H1 (cell line): ENCODE data around the gene WDR54.

Experiments used
- EZH2 ChIP-seq: fragments of 200-600 bp; sonication (generic); IDR thresholded peaks from 2 replicates; pipeline ENCODE4 v1.7.1; 2012; ENCODE audit warnings: low read depth, mild to moderate bottlenecking, moderate library complexity, low read length, inconsistent platforms; ENCODE audit not compliant: severe bottlenecking
- FOSL1 ChIP-seq: IDR thresholded peaks from 2 replicates; pipeline ENCODE4 v1.6.1; 2011; ENCODE audit warnings: mild to moderate bottlenecking, low read depth, low read length, moderate library complexity; ENCODE audit not compliant: insufficient read depth
- POLR2AphosphoS5 ChIP-seq: IDR thresholded peaks from 2 replicates; pipeline ENCODE4 v1.6.1; 2011; ENCODE audit warnings: low read depth, low read length
- SIN3A ChIP-seq, 2 experiments: IDR thresholded peaks in 1 of 2; conservative IDR thresholded peaks in 1 of 2; 2 replicates each; pipeline ENCODE4 v1.6.1; 2011 to 2012; ENCODE audit warnings: low read length in 2 of 2, improper control_type of control experiment in 1 of 2, low read depth in 1 of 2, mild to moderate bottlenecking in 1 of 2

DNA sequence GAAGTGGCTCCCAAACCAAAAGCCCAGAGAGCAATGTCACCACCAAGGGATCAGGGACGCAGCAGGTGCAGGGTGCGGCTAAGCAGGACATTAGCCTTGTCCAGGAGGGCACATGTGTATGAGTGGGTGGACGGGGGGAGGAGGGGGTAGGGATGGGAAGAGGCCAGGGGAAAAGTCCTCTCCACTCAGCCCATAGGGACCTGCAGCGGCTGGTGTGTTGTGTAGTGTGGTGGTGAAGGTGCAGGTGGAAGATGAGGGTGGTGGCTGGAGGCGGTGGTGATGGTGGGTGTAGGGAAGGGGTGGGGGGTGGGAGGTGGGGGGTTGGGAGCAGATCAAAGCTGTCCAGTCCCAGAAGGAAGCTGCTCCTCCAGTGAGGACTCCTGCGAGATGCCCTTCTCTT, 3.8 kb upstream of the WDR54 start:
- no peak for TF ChIP-seq SIN3A (conservative IDR thresholded peaks at IDR 0.05 in 1 of 2, IDR thresholded peaks at IDR 0.05 in 1 of 2; ENCODE audit: low read depth in 1 of 2, low read length in 2 of 2)
- no peak for TF ChIP-seq EZH2
- TF ChIP-seq POLR2AphosphoS5: no peak
- TF ChIP-seq FOSL1: no peak
